ENCODE measurements around the gene TGFBR3.

DNA sequence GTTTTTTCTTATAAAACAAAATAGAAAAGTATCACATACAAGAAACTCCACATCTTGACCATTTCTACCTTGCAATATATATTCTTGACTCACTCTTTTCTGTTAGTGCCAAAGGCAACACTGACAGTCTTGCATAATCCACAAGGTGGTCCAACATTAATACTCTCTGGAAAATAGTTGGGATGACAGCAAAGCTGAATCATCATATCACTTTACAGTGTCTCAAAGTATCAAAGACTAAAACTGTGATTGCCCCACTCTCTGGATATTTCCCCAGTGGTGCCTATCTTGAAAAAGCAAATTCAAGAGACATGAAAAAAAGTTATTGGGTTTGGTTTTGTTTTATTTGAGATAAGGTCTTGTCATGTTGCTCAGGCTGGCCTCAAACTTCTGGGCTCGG lies 14.6 kb upstream of the TGFBR3 start:
- TF ChIP-seq, protein P1, sequence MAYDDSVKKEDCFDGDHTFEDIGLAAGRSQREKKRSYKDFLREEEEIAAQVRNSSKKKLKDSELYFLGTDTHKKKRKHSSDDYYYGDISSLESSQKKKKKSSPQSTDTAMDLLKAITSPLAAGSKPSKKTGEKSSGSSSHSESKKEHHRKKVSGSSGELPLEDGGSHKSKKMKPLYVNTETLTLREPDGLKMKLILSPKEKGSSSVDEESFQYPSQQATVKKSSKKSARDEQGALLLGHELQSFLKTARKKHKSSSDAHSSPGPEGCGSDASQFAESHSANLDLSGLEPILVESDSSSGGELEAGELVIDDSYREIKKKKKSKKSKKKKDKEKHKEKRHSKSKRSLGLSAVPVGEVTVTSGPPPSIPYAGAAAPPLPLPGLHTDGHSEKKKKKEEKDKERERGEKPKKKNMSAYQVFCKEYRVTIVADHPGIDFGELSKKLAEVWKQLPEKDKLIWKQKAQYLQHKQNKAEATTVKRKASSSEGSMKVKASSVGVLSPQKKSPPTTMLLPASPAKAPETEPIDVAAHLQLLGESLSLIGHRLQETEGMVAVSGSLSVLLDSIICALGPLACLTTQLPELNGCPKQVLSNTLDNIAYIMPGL (CRISPR knock-in tag; IDR thresholded peaks at IDR 0.05) = no peak
- TF ChIP-seq FOXK1 (CRISPR knock-in tag; IDR thresholded peaks at IDR 0.05) (no peak), CTCF (IDR thresholded peaks at IDR 0.05) (no peak), MAX (CRISPR knock-in tag; IDR thresholded peaks at IDR 0.05) (no peak), CREB1 (CRISPR knock-in tag; IDR thresholded peaks at IDR 0.05) (no peak), GRHL2 (CRISPR knock-in tag; IDR thresholded peaks at IDR 0.05; ENCODE audit: insufficient replicate concordance, severe bottlenecking) (no peak), ZNF263 (CRISPR knock-in tag; IDR thresholded peaks at IDR 0.05; ENCODE audit: low read depth) (no peak), ZNF121 (CRISPR knock-in tag; IDR thresholded peaks at IDR 0.05) (no peak), USF2 (CRISPR knock-in tag; IDR thresholded peaks at IDR 0.05) (no peak), NFE2L1 (CRISPR knock-in tag; IDR thresholded peaks at IDR 0.05) (no peak), SP1 (CRISPR knock-in tag; conservative IDR thresholded peaks at IDR 0.05) (no peak)
- TF ChIP-seq, protein P2, sequence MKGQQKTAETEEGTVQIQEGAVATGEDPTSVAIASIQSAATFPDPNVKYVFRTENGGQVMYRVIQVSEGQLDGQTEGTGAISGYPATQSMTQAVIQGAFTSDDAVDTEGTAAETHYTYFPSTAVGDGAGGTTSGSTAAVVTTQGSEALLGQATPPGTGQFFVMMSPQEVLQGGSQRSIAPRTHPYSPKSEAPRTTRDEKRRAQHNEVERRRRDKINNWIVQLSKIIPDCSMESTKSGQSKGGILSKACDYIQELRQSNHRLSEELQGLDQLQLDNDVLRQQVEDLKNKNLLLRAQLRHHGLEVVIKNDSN (CRISPR knock-in tag; IDR thresholded peaks at IDR 0.05) = no peak
- TF ChIP-seq, protein P3, sequence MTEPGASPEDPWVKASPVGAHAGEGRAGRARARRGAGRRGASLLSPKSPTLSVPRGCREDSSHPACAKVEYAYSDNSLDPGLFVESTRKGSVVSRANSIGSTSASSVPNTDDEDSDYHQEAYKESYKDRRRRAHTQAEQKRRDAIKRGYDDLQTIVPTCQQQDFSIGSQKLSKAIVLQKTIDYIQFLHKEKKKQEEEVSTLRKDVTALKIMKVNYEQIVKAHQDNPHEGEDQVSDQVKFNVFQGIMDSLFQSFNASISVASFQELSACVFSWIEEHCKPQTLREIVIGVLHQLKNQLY (CRISPR knock-in tag; IDR thresholded peaks at IDR 0.05) = no peak
